OCI-LY1 (cell line): ENCODE measurements around the gene GFRA4.

Experiments used
- H2AFZ ChIP-seq: fragments of 200-600 bp; sonication (generic), shearing (Covaris generic); 2 replicates; pipeline ENCODE4 v1.6.0; 2014; ENCODE audit warnings: antibody characterized with exemption, mild to moderate bottlenecking, low read length
- H3F3A ChIP-seq: fragments of 200-600 bp; sonication (generic), shearing (Covaris generic); 2 replicates; pipeline ENCODE4 v1.6.0; 2014; ENCODE audit warnings: mild to moderate bottlenecking, antibody characterized with exemption, low read length, moderate library complexity; ENCODE audit not compliant: insufficient read depth
- H3K27ac ChIP-seq: fragments of 200-600 bp; sonication (generic); 2 replicates; pipeline ENCODE4 v1.5.1; 2014; ENCODE audit warnings: low read length, mixed run types, mild to moderate bottlenecking, low read depth; ENCODE audit not compliant: poor library complexity, severe bottlenecking
- H3K27me3 ChIP-seq: fragments of 200-600 bp; sonication (generic); 2 replicates; pipeline ENCODE4 v1.6.0; 2014; ENCODE audit warnings: antibody characterized with exemption, mild to moderate bottlenecking, low read length, moderate library complexity; ENCODE audit not compliant: insufficient read depth
- H3K36me3 ChIP-seq: fragments of 200-600 bp; sonication (generic); 2 replicates; pipeline ENCODE4 v1.6.1; 2014; ENCODE audit warnings: mild to moderate bottlenecking, antibody characterized with exemption, low read length, moderate library complexity, mixed read lengths; ENCODE audit not compliant: insufficient read depth
- H3K4me1 ChIP-seq: fragments of 200-600 bp; sonication (generic); 2 replicates; pipeline ENCODE4 v1.5.1; 2014; ENCODE audit warnings: mild to moderate bottlenecking, low read length, moderate library complexity; ENCODE audit not compliant: insufficient read depth, severe bottlenecking
- H3K4me2 ChIP-seq: fragments of 200-600 bp; sonication (generic), shearing (Covaris generic); 2 replicates; pipeline ENCODE4 v1.6.1; 2014; ENCODE audit warnings: low read length
- H3K4me3 ChIP-seq: fragments of 200-600 bp; sonication (generic); 2 replicates; pipeline ENCODE4 v1.5.1; 2014; ENCODE audit warnings: low read length, low read depth, mild to moderate bottlenecking, mixed read lengths; ENCODE audit not compliant: poor library complexity, severe bottlenecking
- H3K79me2 ChIP-seq: fragments of 200-600 bp; shearing (Covaris generic); 2 replicates; pipeline ENCODE4 v1.6.1; 2016; ENCODE audit warnings: mixed run types, low read length, mixed read lengths; ENCODE audit not compliant: insufficient read depth
- H3K9ac ChIP-seq: fragments of 200-600 bp; sonication (generic), shearing (Covaris generic); 2 replicates; pipeline ENCODE4 v1.6.1; 2014; ENCODE audit warnings: mild to moderate bottlenecking, low read length, mixed read lengths
- H3K9me2 ChIP-seq: fragments of 200-600 bp; sonication (generic), shearing (Covaris generic); 2 replicates; pipeline ENCODE4 v1.6.1; 2014; ENCODE audit warnings: low read depth, mild to moderate bottlenecking, low read length, mixed read lengths
- H3K9me3 ChIP-seq: fragments of 200-600 bp; shearing (Covaris generic); 2 replicates; pipeline ENCODE4 v1.6.1; 2014; ENCODE audit warnings: low read length, mixed read lengths
- H4K20me1 ChIP-seq: fragments of 200-600 bp; sonication (generic), shearing (Covaris generic); 2 replicates; pipeline ENCODE4 v1.6.0; 2016; ENCODE audit warnings: mild to moderate bottlenecking, low read length; ENCODE audit not compliant: insufficient read depth
- EZH2 ChIP-seq: fragments of 200-600 bp; sonication (generic), shearing (Covaris generic); IDR thresholded peaks from 2 replicates; pipeline ENCODE4 v1.8.0; 2017; ENCODE audit warnings: borderline replicate concordance, mixed run types, mild to moderate bottlenecking, antibody characterized with exemption, low read length, moderate library complexity, mixed read lengths
- TF ChIP-seq, protein P1 (sequence below): fragments of 200-600 bp; sonication (generic), shearing (Covaris generic); IDR thresholded peaks from 2 replicates; pipeline ENCODE4 v1.5.1; 2017; ENCODE audit warnings: mild to moderate bottlenecking, antibody characterized with exemption, low read length, moderate library complexity, mixed read lengths

GFRA4 gene

DNA sequence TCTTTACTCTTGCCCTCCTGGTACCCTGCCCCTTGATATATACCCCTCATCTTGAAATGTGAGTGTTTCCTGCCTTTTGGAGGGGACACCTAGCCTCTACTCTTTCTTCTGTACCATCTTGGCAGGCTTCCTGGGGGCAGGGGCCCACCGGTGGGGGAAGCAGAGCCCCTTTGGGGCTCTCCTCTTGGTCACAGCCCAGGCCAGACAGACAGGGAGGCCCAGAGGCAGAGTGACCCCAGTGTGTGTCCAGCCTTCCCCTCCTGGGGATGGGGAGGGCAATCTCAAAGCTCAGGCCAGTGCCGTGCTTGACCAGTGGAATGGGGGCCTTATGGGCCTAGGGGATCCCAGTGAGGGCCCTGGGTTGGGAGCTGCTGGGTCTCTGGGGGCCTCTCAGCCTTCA lies 15.0 kb upstream of the GFRA4 start:
- H3K4me3 ChIP-seq = no peak overlapping the region
- H3K9me3 ChIP-seq = no peaks in the 10 kb centered on the region
- H3F3A ChIP-seq = no peaks in the 10 kb centered on the region
- H3K79me2 ChIP-seq = no peaks in the 10 kb centered on the region
- no peak overlapping the region for H2AFZ ChIP-seq
- H3K4me2 ChIP-seq = no peak overlapping the region
- H3K36me3 ChIP-seq = no peaks in the 10 kb centered on the region
- no peak overlapping the region for H3K9ac ChIP-seq
- no peaks in the 10 kb centered on the region for H3K27me3 ChIP-seq
- no peak for TF ChIP-seq EZH2
- TF ChIP-seq, protein P1, sequence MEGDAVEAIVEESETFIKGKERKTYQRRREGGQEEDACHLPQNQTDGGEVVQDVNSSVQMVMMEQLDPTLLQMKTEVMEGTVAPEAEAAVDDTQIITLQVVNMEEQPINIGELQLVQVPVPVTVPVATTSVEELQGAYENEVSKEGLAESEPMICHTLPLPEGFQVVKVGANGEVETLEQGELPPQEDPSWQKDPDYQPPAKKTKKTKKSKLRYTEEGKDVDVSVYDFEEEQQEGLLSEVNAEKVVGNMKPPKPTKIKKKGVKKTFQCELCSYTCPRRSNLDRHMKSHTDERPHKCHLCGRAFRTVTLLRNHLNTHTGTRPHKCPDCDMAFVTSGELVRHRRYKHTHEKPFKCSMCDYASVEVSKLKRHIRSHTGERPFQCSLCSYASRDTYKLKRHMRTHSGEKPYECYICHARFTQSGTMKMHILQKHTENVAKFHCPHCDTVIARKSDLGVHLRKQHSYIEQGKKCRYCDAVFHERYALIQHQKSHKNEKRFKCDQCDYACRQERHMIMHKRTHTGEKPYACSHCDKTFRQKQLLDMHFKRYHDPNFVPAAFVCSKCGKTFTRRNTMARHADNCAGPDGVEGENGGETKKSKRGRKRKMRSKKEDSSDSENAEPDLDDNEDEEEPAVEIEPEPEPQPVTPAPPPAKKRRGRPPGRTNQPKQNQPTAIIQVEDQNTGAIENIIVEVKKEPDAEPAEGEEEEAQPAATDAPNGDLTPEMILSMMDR = no peak
- no peaks in the 10 kb centered on the region for H3K9me2 ChIP-seq
- no peaks in the 10 kb centered on the region for H4K20me1 ChIP-seq
- no peak overlapping the region for H3K27ac ChIP-seq
- H3K4me1 ChIP-seq = no peaks in the 10 kb centered on the region

DNA sequence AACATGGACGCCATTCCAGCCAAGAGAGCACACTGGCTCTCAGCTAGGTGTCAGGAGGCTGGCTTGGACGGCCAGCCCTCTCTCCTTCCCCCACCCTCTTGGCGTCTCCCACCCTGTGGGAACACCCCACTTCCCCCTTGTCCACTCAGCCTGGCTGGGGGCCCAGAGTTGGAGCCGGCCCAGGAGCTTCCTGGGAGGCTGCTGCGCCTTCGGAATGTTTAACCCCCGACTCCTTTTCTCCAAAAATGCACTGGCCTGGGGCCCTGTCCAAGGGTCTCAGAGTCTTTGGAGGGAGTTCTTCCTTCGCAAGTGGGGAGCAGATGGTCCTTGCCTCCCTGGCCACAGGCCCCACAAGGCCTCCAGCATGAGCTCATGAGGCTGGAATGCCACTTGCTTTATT lies 14.5 kb upstream of the GFRA4 start:
- Histone ChIP-seq H3K27ac (no peak overlapping the region), H3K9me3 (no peaks in the 10 kb centered on the region), H2AFZ (no peak overlapping the region), H3K36me3 (no peaks in the 10 kb centered on the region), H3K9ac (no peak overlapping the region), H3K4me2 (no peak overlapping the region), H3K27me3 (no peaks in the 10 kb centered on the region), H4K20me1 (no peaks in the 10 kb centered on the region), H3K9me2 (no peaks in the 10 kb centered on the region), H3K4me1 (no peaks in the 10 kb centered on the region), H3K79me2 (no peaks in the 10 kb centered on the region), H3F3A (no peaks in the 10 kb centered on the region), H3K4me3 (no peak overlapping the region)
- TF ChIP-seq, protein P1 = no peak
- no peak for TF ChIP-seq EZH2

DNA sequence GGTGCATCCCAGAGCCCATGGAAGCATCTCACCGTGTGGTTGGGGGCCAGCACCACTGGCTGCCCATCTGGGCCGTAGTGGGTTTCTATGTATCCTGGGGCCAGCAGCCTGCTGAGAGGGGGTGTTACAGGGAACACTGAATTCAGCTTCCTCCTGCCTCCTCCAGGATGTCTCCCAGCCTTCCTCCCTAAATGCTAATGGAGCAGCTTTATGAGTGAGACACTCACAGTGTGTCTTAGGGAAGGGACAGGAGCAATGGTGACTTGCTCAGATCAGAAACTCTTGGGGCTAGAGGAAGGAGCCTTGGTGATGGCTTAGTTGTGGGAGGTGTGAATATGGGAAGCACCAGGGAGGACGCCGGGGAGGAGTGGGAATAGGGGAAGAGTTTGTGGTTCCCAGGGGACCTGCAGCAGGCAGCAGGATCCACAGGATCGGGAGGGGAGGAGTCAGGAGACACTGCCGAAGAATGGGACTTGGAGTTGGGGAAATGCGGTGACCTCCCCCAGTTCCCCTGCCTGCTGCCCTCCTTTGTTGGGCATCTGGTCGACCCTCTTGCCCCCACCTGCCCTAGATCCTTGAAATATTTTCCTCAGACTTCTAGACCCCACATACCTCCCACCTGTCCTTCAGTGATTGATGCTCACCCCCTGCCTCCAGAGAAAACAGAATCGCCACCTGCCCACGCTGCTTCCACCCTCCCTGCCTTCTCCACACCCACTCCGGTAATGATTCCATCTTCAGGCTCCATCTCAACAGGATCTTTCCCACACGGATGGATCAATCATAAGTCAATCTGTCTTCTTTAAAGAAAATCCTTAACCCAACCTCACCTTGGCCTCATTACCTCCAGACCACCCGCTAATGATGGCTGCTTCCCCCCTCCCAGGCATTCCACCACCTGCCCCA lies 12.0 kb upstream of the GFRA4 start:
- Histone ChIP-seq H3K27me3 (no peaks in the 10 kb centered on the region), H3K9me2 (no peaks in the 10 kb centered on the region), H3K4me2 (no peak overlapping the region), H3K9ac (no peak overlapping the region), H3F3A (no peaks in the 10 kb centered on the region), H3K4me1 (no peaks in the 10 kb centered on the region), H3K9me3 (no peaks in the 10 kb centered on the region), H3K4me3 (no peak overlapping the region), H3K36me3 (no peaks in the 10 kb centered on the region), H4K20me1 (no peaks in the 10 kb centered on the region), H2AFZ (no peak overlapping the region), H3K27ac (no peak overlapping the region), H3K79me2 (no peaks in the 10 kb centered on the region)
- TF ChIP-seq, protein P1 = no peak
- TF ChIP-seq EZH2 = no peak
